ENCODE measurements around the gene MCF2L2. TPM values are rescaled to one million over a fixed set of nuclear protein-coding genes. Genes with fewer than 3 reads are reported as not detected.

The MCF2L2 gene
- total and polyA plus RNA-seq, 2 donors (not counting 3 experiments of a cell fraction or from before 2014, with no cell fraction given): 0.15 to 1.1 TPM

- no peak for FAIRE-seq
- Histone ChIP-seq H3K4me3 (replicated peaks in 1 of 3; ENCODE audit: insufficient read depth in 1 of 3, low read depth in 1 of 3, low read length in 3 of 3) (no peak overlapping the region), H3K9me1 (replicated peaks; ENCODE audit: control insufficient read depth, extremely low read depth, insufficient read depth, low read length) (no peaks in the 10 kb centered on the region), H4K20me1 (replicated peaks; ENCODE audit: control insufficient read depth, extremely low read depth, insufficient read depth, low read length) (no peaks in the 10 kb centered on the region), H3K27ac (ENCODE audit: insufficient read depth, low read depth, low read length) (peak overlapping the region; percentile 41), H3K27me3 (ENCODE audit: control insufficient read depth in 2 of 2, insufficient read depth in 2 of 2, low read length in 2 of 2) (no peaks in the 10 kb centered on the region), H3K4me1 (ENCODE audit: control insufficient read depth, extremely low read depth, insufficient read depth, low read length) (peaks cover 34% of the 10 kb centered on the region), H3K4me2 (ENCODE audit: insufficient read depth, low read length) (no peak overlapping the region), H3K79me2 (ENCODE audit: control insufficient read depth, insufficient read depth, low read length) (no peaks in the 10 kb centered on the region), H3K9me3 (replicated peaks; ENCODE audit: control insufficient read depth, insufficient read depth, low read length) (no peaks in the 10 kb centered on the region), H3K36me3 (ENCODE audit: control insufficient read depth in 2 of 2, extremely low read depth in 1 of 2, insufficient read depth in 2 of 2, low read length in 2 of 2) (no peaks in the 10 kb centered on the region), H2AFZ (ENCODE audit: low read depth, low read length) (no peak overlapping the region), H3K9ac (replicated peaks; ENCODE audit: extremely low read depth, insufficient read depth, low read length) (no peak overlapping the region)
- TF ChIP-seq JUN (IDR thresholded peaks at IDR 0.05; ENCODE audit: borderline replicate concordance, insufficient read depth, insufficient read length, low read depth) (no peak), GATA2 (IDR thresholded peaks at IDR 0.05; ENCODE audit: insufficient read depth, insufficient read length, low read depth, low read length) (no peak), POLR2A (IDR thresholded peaks at IDR 0.05; ENCODE audit: low read depth, low read length) (no peak), MAX (IDR thresholded peaks at IDR 0.05; ENCODE audit: insufficient read depth, insufficient read length) (no peak), CTCF (IDR thresholded peaks at IDR 0.05; ENCODE audit: extremely low read depth in 1 of 2, insufficient read depth in 1 of 2, low read depth in 1 of 2, low read length in 2 of 2) (no peak), EZH2 (IDR thresholded peaks at IDR 0.05; ENCODE audit: borderline replicate concordance, low read depth, low read length, severe bottlenecking) (no peak), FOS (IDR thresholded peaks at IDR 0.05; ENCODE audit: borderline replicate concordance, insufficient read depth, low read length) (no peak), MYC (IDR thresholded peaks at IDR 0.05; ENCODE audit: low read depth, low read length) (no peak), POLR2AphosphoS5 (IDR thresholded peaks at IDR 0.05; ENCODE audit: insufficient read depth, low read depth, low read length) (no peak)
- intact Hi-C loops (cut with micrococcal nuclease): no loop called here
- dilution Hi-C loops (cut with MboI; ENCODE audit: extremely low pct_ligation_motif_present, low sequenced_read_pairs): no loop called here
- no TSS peak for BruUV-seq (replicated peaks)
- CTCF ChIA-PET: interaction anchor here (1.7 kb wide), 1 partner anchor 55 kb away, joined by 5 read pairs; no protein-coding TSS in a partner anchor
- POLR2A ChIA-PET: no interaction called here
- DNase-seq (ENCODE audit: low read depth, low spot score): no peak
These were observed 299.2 kb downstream of the MCF2L2 start for GRCh38 chr3:183129243-183129642.
